Endothelial cell of umbilical vein (primary cell): ENCODE measurements around the gene LDLRAD2. TPM values are rescaled to one million over a fixed set of nuclear protein-coding genes. Genes with fewer than 3 reads are reported as not detected.

Experiments used
- BruUV-seq: library from RNA; stranded (reverse); fragments of 400-500 nt; replicated peaks from 2 replicates; lab custom pipeline; 2021; lab: Mats Ljungman, UMichigan
- CTCF ChIA-PET: fragments of 300-600, 350-600 bp; sonication (Branson Sonifier 250); formaldehyde crosslinking; loops from one replicate; lab custom pipeline; 2021; ENCODE audit warnings: antibody characterized with exemption, inconsistent platforms; lab: Charles Lee
- POLR2A ChIA-PET: fragments of 300-600, 350-600 bp; sonication (Branson Sonifier 250); formaldehyde crosslinking; loops from one replicate; lab custom pipeline; 2021; ENCODE audit warnings: antibody characterized with exemption, inconsistent platforms; lab: Charles Lee
- DNase-seq: peaks from one replicate; pipeline ENCODE4 v3.0.0-alpha.2; 2011; ENCODE audit warnings: low read depth, low spot score
- FAIRE-seq: peaks from 2 replicates; lab custom pipeline; 2011; peaks lifted over from hg19 to GRCh38; lab: Jason Lieb, UNC
- H2AFZ ChIP-seq: 2 replicates; pipeline ENCODE4 v1.6.0; 2012; ENCODE audit warnings: low read depth, low read length, control low read depth, inconsistent platforms
- H3K27ac ChIP-seq: 2 replicates; pipeline ENCODE4 v1.5.1; 2011; ENCODE audit warnings: low read depth, mild to moderate bottlenecking, control low read depth, low read length, moderate library complexity; ENCODE audit not compliant: insufficient read depth
- H3K27me3 ChIP-seq, 2 experiments: 2 replicates each; pipeline versions ENCODE4 v1.6.0 to v1.6.1; 2011; ENCODE audit warnings: low read length in 2 of 2, mixed read lengths in 1 of 2; ENCODE audit not compliant: control insufficient read depth in 2 of 2, insufficient read depth in 2 of 2
- H3K36me3 ChIP-seq, 2 experiments: 2 replicates in 1 of 2; 3 replicates in 1 of 2; pipeline ENCODE4 v1.5.1; 2011; ENCODE audit warnings: low read length in 2 of 2, mild to moderate bottlenecking in 1 of 2, moderate library complexity in 1 of 2; ENCODE audit not compliant: control insufficient read depth in 2 of 2, insufficient read depth in 2 of 2; ENCODE audit errors: extremely low read depth in 1 of 2
- H3K4me1 ChIP-seq: 3 replicates; pipeline ENCODE4 v1.5.1; 2011; ENCODE audit warnings: mild to moderate bottlenecking, low read length; ENCODE audit not compliant: control insufficient read depth, insufficient read depth; ENCODE audit errors: extremely low read depth
- H3K4me2 ChIP-seq: 2 replicates; pipeline ENCODE4 v1.6.1; 2011; ENCODE audit warnings: low read length, control low read depth, mixed read lengths; ENCODE audit not compliant: insufficient read depth
- H3K4me3 ChIP-seq, 3 experiments: fragments of 200-600 bp in 1 of 3; sonication (generic), shearing (Covaris generic) in 1 of 3; replicated peaks in 1 of 3; 2 replicates each; pipeline ENCODE4 v1.5.1; 2011 to 2016; ENCODE audit warnings: control low read depth in 3 of 3, low read length in 3 of 3, mild to moderate bottlenecking in 2 of 3, inconsistent platforms in 1 of 3, low read depth in 1 of 3, moderate library complexity in 1 of 3; ENCODE audit not compliant: insufficient read depth in 1 of 3
- H3K79me2 ChIP-seq: 2 replicates; pipeline ENCODE4 v1.6.0; 2012; ENCODE audit warnings: low read length, inconsistent platforms; ENCODE audit not compliant: control insufficient read depth, insufficient read depth
- H3K9ac ChIP-seq: replicated peaks from 2 replicates; pipeline ENCODE3; 2011; ENCODE audit warnings: low read length, control low read depth; ENCODE audit not compliant: insufficient read depth; ENCODE audit errors: extremely low read depth
- H3K9me1 ChIP-seq: replicated peaks from 3 replicates; pipeline ENCODE4 v1.6.0; 2011; ENCODE audit warnings: mild to moderate bottlenecking, low read length; ENCODE audit not compliant: control insufficient read depth, insufficient read depth; ENCODE audit errors: extremely low read depth
- H3K9me3 ChIP-seq: replicated peaks from 2 replicates; pipeline ENCODE4 v1.5.1; 2012; ENCODE audit warnings: low read length, inconsistent platforms; ENCODE audit not compliant: control insufficient read depth, insufficient read depth
- H4K20me1 ChIP-seq: replicated peaks from 2 replicates; pipeline ENCODE3; 2011; ENCODE audit warnings: mild to moderate bottlenecking, low read length; ENCODE audit not compliant: control insufficient read depth, insufficient read depth; ENCODE audit errors: extremely low read depth
- EZH2 ChIP-seq: IDR thresholded peaks from 2 replicates; pipeline ENCODE4 v1.6.1; 2012; ENCODE audit warnings: borderline replicate concordance, low read depth, mild to moderate bottlenecking, moderate library complexity, low read length, inconsistent platforms; ENCODE audit not compliant: severe bottlenecking
- FOS ChIP-seq: IDR thresholded peaks from 2 replicates; pipeline ENCODE4 v1.6.1; 2011; ENCODE audit warnings: mild to moderate bottlenecking, low read length, moderate library complexity, borderline replicate concordance; ENCODE audit not compliant: insufficient read depth
- GATA2 ChIP-seq: IDR thresholded peaks from 2 replicates; pipeline ENCODE4 v1.7.0; 2011; ENCODE audit warnings: low read depth, mild to moderate bottlenecking, moderate library complexity, mixed read lengths, low read length; ENCODE audit not compliant: insufficient read length, insufficient read depth
- JUN ChIP-seq: IDR thresholded peaks from 2 replicates; pipeline ENCODE4 v1.6.1; 2011; ENCODE audit warnings: borderline replicate concordance, low read depth; ENCODE audit not compliant: insufficient read length, insufficient read depth
- MYC ChIP-seq: IDR thresholded peaks from one replicate; pipeline ENCODE4 v1.6.1; 2011; ENCODE audit warnings: mild to moderate bottlenecking, low read depth, low read length
- POLR2A ChIP-seq: IDR thresholded peaks from 2 replicates; pipeline ENCODE4 v1.6.1; 2012; ENCODE audit warnings: low read depth, mild to moderate bottlenecking, control low read depth, low read length
- POLR2AphosphoS5 ChIP-seq: IDR thresholded peaks from 2 replicates; pipeline ENCODE4 v1.6.1; 2012; ENCODE audit warnings: low read depth, mild to moderate bottlenecking, control low read depth, low read length, moderate library complexity; ENCODE audit not compliant: insufficient read depth
- dilution Hi-C: fragments of 300-500 bp; cut with MboI; formaldehyde crosslinking; loops from one replicate; pipeline ENCODE4 v1.15.0; 2019; ENCODE audit warnings: low sequenced_read_pairs; ENCODE audit not compliant: extremely low pct_ligation_motif_present
- intact Hi-C: fragments of 100-400 bp; cut with micrococcal nuclease; formaldehyde crosslinking; loops from one replicate; pipeline ENCODE4 v1.10.0; 2022
- polyA plus RNA-seq, 4 experiments: library from polyadenylated mRNA; depleted of rRNA in 3 of 4; stranded (reverse) in 3 of 4; unstranded in 1 of 4; fragments of >200 nt; gene quantifications; 2 replicates each; pipeline versions ENCODE4 v1.2.1 to v1.2.3, GENCODE V29; 2011 to 2012; ENCODE audit warnings: missing spikeins in 1 of 4
- total RNA-seq: library from RNA; stranded (reverse); gene quantifications from 2 replicates; pipeline ENCODE4 v1.2.3, GENCODE V29; 2021
- TF ChIP-seq, protein P1 (sequence below): IDR thresholded peaks from 2 replicates; pipeline ENCODE4 v1.6.1; 2011; ENCODE audit not compliant: insufficient read depth, insufficient read length
- TF ChIP-seq, protein P2 (sequence below), 2 donors: IDR thresholded peaks; 1 replicate in 1 of 2; 2 replicates in 1 of 2; pipeline ENCODE4 v1.5.1; 2011; ENCODE audit warnings: low read length in 2 of 2, mild to moderate bottlenecking in 2 of 2, moderate library complexity in 2 of 2, control low read depth in 1 of 2, inconsistent platforms in 1 of 2, low read depth in 1 of 2; ENCODE audit not compliant: insufficient read depth in 1 of 2; ENCODE audit errors: extremely low read depth in 1 of 2

LDLRAD2 gene
- total and polyA plus RNA-seq, 2 donors (not counting 3 experiments of a cell fraction or from before 2014, with no cell fraction given) = 0.44 TPM; not detected in 1

DNA sequence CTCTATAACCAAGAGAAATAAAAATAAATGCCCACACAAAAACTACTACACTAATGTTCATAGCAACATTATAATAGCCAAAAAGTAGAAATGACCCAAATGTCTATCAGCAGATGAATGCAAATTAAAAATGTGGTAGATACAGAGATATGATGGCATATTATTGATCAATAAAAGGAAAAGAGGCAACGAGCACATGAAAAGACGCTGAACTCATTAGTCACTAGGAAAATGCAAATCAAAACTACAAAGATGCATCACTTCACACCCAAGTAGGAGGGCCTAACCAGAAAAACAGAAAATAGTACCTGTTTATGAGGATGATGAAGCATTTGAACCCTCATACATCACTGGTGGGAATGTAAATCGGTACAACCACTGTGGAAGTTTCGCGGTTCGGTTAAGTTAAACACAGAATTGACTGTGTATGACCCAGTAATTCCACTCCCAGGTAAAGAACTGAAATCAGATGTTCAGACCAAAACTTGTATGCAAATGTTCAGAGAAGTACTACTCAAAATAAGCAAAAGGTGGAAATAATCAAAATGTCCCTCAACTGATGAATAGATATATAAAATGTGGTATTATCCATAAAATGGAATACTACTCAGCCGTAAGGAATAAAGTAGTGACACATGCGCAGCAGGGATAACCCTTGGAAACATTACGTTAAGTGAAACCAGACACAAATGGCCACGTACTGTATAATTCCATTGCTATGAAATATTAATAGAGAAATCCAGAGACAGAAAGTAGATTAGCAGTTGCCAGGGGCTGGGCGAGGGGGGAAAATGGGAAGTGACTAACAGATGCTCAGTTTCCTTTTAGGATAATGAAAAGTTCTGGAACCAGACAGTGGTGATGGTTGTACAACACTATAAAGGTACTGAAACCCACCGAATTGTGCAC lies 32.2 kb upstream of the LDLRAD2 start:
- Histone ChIP-seq H3K9me3 (no peaks in the 10 kb centered on the region), H3K4me1 (peaks cover 13% of the 10 kb centered on the region), H2AFZ (no peak overlapping the region), H3K4me3 (peak overlapping the region in 2 of 3 experiments; percentile 97 to 98), H3K9ac (peak overlapping the region; percentile 99), H3K27me3 (no peaks in the 10 kb centered on the region), H3K27ac (peak overlapping the region; percentile 99), H3K4me2 (peak overlapping the region; percentile 84), H3K9me1 (no peaks in the 10 kb centered on the region), H3K36me3 (no peaks in the 10 kb centered on the region), H4K20me1 (no peaks in the 10 kb centered on the region), H3K79me2 (peaks cover 71% of the 10 kb centered on the region)
- FAIRE-seq (peak; percentile 72), DNase-seq (peak; percentile 96)
- ChIA-PET POLR2A (no interaction called here), CTCF (no interaction called here)
- TSS peak; percentile 3 for BruUV-seq
- dilution Hi-C loops = no loop called here
- intact Hi-C loops = loop anchor here (1.0 to 5.0 kb wide), 3 partner anchors 15 to 157 kb away; partner anchors contain the start of gene HSPG2
- TF ChIP-seq POLR2A (no peak), GATA2 (peak; percentile 59), EZH2 (no peak), JUN (peak; percentile 66), FOS (peak; percentile 79), POLR2AphosphoS5 (peak; percentile 68), MYC (no peak)
- TF ChIP-seq, protein P1, sequence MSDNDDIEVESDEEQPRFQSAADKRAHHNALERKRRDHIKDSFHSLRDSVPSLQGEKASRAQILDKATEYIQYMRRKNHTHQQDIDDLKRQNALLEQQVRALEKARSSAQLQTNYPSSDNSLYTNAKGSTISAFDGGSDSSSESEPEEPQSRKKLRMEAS = no peak
- TF ChIP-seq, protein P2, sequence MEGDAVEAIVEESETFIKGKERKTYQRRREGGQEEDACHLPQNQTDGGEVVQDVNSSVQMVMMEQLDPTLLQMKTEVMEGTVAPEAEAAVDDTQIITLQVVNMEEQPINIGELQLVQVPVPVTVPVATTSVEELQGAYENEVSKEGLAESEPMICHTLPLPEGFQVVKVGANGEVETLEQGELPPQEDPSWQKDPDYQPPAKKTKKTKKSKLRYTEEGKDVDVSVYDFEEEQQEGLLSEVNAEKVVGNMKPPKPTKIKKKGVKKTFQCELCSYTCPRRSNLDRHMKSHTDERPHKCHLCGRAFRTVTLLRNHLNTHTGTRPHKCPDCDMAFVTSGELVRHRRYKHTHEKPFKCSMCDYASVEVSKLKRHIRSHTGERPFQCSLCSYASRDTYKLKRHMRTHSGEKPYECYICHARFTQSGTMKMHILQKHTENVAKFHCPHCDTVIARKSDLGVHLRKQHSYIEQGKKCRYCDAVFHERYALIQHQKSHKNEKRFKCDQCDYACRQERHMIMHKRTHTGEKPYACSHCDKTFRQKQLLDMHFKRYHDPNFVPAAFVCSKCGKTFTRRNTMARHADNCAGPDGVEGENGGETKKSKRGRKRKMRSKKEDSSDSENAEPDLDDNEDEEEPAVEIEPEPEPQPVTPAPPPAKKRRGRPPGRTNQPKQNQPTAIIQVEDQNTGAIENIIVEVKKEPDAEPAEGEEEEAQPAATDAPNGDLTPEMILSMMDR (IDR thresholded peaks at IDR 0.05; ENCODE audit: extremely low read depth in 1 of 2, insufficient read depth in 1 of 2, low read depth in 1 of 2, low read length in 2 of 2) = no peak
